Type B pancreatic cell (in vitro differentiated cells): ENCODE measurements around the gene PPFIBP1. TPM values are rescaled to one million over a fixed set of nuclear protein-coding genes. Genes with fewer than 3 reads are reported as not detected.
"Not testable (repeated sequence)": the region's sequence is repeated elsewhere in the genome, so short reads cannot be mapped to it uniquely, and the experiment has no call there.

ENCODE experiments used
- DNase-seq: peaks from one replicate; pipeline ENCODE4 v3.0.0; 2021; ENCODE audit warnings: mixed read lengths; ENCODE audit not compliant: unreplicated experiment; ENCODE audit errors: extremely low spot score
- H3K27ac Mint-ChIP-seq: 2 replicates; pipeline ENCODE4 v1.8.0; 2021; ENCODE audit warnings: mild to moderate bottlenecking, mixed read lengths
- H3K27me3 Mint-ChIP-seq: 2 replicates; pipeline ENCODE4 v1.8.0; 2021; ENCODE audit warnings: mixed read lengths
- H3K36me3 Mint-ChIP-seq: 2 replicates; pipeline ENCODE4 v1.8.0; 2021; ENCODE audit warnings: mixed read lengths
- H3K4me1 Mint-ChIP-seq: one replicate; pipeline ENCODE4 v1.8.0; 2021; ENCODE audit warnings: mixed read lengths; ENCODE audit not compliant: unreplicated experiment
- H3K4me3 Mint-ChIP-seq: 2 replicates; pipeline ENCODE4 v1.8.0; 2021; ENCODE audit warnings: mild to moderate bottlenecking, mixed read lengths
- H3K9me3 Mint-ChIP-seq: 2 replicates; pipeline ENCODE4 v1.8.0; 2021; ENCODE audit warnings: mixed read lengths
- CTCF ChIP-seq: fragments of 200-600 bp; sonication (generic); conservative IDR thresholded peaks from 2 replicates; pipeline ENCODE4 v1.5.0; 2021; ENCODE audit warnings: antibody characterized with exemption, mild to moderate bottlenecking
- total RNA-seq: library from RNA; stranded (reverse); gene quantifications from 2 replicates; pipeline ENCODE4 v1.2.1, GENCODE V29; 2021; ENCODE audit warnings: low replicate concordance

PPFIBP1 gene
- total RNA-seq, 1 donor from 2014 or later = 68.3 TPM

GRCh38 chr12:27631365-27631764 is 107.4 kb downstream of the PPFIBP1 start:
- Mint-ChIP-seq H3K27me3 (no peaks in the 10 kb centered on the region), H3K4me1 (no peaks in the 10 kb centered on the region)
- no peak for DNase-seq

GRCh38 chr12:27631813-27632491 is 107.9 kb downstream of the PPFIBP1 start:
- no peak overlapping the region for H3K4me3 Mint-ChIP-seq

More at GRCh38 chr12:27631365-27631764, 107.4 kb downstream of the PPFIBP1 start:
- no peak overlapping the region for H3K27ac Mint-ChIP-seq
- H3K36me3 Mint-ChIP-seq = peaks cover 21% of the 10 kb centered on the region
- TF ChIP-seq CTCF = no peak
- no peak overlapping the region for H3K4me3 Mint-ChIP-seq
- no peaks in the 10 kb centered on the region for H3K9me3 Mint-ChIP-seq

GRCh38 chr12:27635349-27635972 is 111.5 kb downstream of the PPFIBP1 start:
- H3K4me1 Mint-ChIP-seq = peaks cover 6% of the 10 kb centered on the region
- no peaks in the 10 kb centered on the region for H3K9me3 Mint-ChIP-seq
- peak; percentile 78 for TF ChIP-seq CTCF
- H3K4me3 Mint-ChIP-seq = no peak overlapping the region
- no peak for DNase-seq
- H3K27me3 Mint-ChIP-seq = no peaks in the 10 kb centered on the region
- peaks cover 22% of the 10 kb centered on the region for H3K36me3 Mint-ChIP-seq
- no peak overlapping the region for H3K27ac Mint-ChIP-seq

More at GRCh38 chr12:27631813-27632491, 107.9 kb downstream of the PPFIBP1 start:
- Mint-ChIP-seq H3K36me3 (peaks cover 24% of the 10 kb centered on the region), H3K27ac (no peak overlapping the region), H3K9me3 (no peaks in the 10 kb centered on the region), H3K4me1 (no peaks in the 10 kb centered on the region), H3K27me3 (no peaks in the 10 kb centered on the region)
- TF ChIP-seq CTCF = no peak
- no peak for DNase-seq

- not testable (repeated sequence) for DNase-seq, H3K9me3 Mint-ChIP-seq, H3K27me3 Mint-ChIP-seq, H3K4me3 Mint-ChIP-seq, H3K27ac Mint-ChIP-seq
- Mint-ChIP-seq H3K36me3 (peaks cover 22% of the 10 kb centered on the region), H3K4me1 (peaks cover 10% of the 10 kb centered on the region)
Measured at GRCh38 chr12:27636569-27636968, 112.6 kb downstream of the PPFIBP1 start.

GRCh38 chr12:27637524-27637923 is 113.5 kb downstream of the PPFIBP1 start:
- DNase-seq = no peak
- H3K4me3 Mint-ChIP-seq = no peak overlapping the region
- H3K9me3 Mint-ChIP-seq = peaks cover 4% of the 10 kb centered on the region
- H3K27me3 Mint-ChIP-seq = no peaks in the 10 kb centered on the region
- H3K36me3 Mint-ChIP-seq = peaks cover 26% of the 10 kb centered on the region
- TF ChIP-seq CTCF = no peak
- H3K27ac Mint-ChIP-seq = no peak overlapping the region
- peaks cover 10% of the 10 kb centered on the region for H3K4me1 Mint-ChIP-seq

GRCh38 chr12:27639265-27639664 is 115.3 kb downstream of the PPFIBP1 start:
- H3K4me3 Mint-ChIP-seq = no peak overlapping the region
- TF ChIP-seq CTCF = no peak
- H3K36me3 Mint-ChIP-seq = peaks cover 26% of the 10 kb centered on the region
- no peaks in the 10 kb centered on the region for H3K27me3 Mint-ChIP-seq
- peaks cover 5% of the 10 kb centered on the region for H3K9me3 Mint-ChIP-seq
- H3K27ac Mint-ChIP-seq = no peak overlapping the region
- DNase-seq = no peak
- peaks cover 11% of the 10 kb centered on the region for H3K4me1 Mint-ChIP-seq

- not testable (repeated sequence) for H3K27me3 Mint-ChIP-seq, DNase-seq, H3K9me3 Mint-ChIP-seq, H3K4me3 Mint-ChIP-seq
- Mint-ChIP-seq H3K36me3 (peaks cover 29% of the 10 kb centered on the region), H3K4me1 (peaks cover 25% of the 10 kb centered on the region), H3K27ac (peak overlapping the region; percentile 34)
Measured at GRCh38 chr12:27640566-27641200, 116.7 kb downstream of the PPFIBP1 start.

- Mint-ChIP-seq H3K4me1 (peaks cover 28% of the 10 kb centered on the region), H3K36me3 (peaks cover 32% of the 10 kb centered on the region), H3K9me3 (peaks cover 10% of the 10 kb centered on the region)
- not testable (repeated sequence) for H3K27ac Mint-ChIP-seq, H3K27me3 Mint-ChIP-seq, H3K4me3 Mint-ChIP-seq, DNase-seq
Measured at GRCh38 chr12:27642361-27642760, 118.4 kb downstream of the PPFIBP1 start.
